Measurements from ENCODE around the gene DCBLD2.
"Not testable (repeated sequence)": the region's sequence is repeated elsewhere in the genome, so short reads cannot be mapped to it uniquely, and the experiment has no call there.

The DCBLD2 gene

DNA sequence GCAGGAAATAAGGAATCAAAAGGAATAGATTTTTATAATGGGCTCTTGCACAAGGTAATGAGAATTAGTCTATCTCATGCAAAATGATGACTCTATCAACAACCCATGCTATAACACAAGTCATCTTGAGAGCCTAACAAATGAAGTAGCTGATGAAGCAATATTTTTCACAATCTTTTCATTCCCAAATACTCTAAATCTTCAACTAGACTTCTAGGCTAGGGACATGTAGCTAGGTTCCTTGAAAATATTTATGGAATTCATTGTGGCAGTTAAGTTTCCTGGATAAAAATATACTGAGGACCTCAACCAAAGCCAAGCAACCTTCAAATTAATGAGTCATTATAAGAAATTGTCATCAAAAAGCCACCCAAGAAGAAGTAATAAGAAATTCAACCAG lies 55.4 kb downstream of the DCBLD2 start:
- Histone ChIP-seq H3K79me1 (ENCODE audit: low read depth, low read length) (no peaks in the 10 kb centered on the region), H3K9ac (ENCODE audit: low read depth, low read length, poor library complexity) (no peak overlapping the region), H3K27me3 (ENCODE audit: control insufficient read depth in 3 of 3, insufficient read depth in 3 of 3, low read depth in 1 of 3, low read length in 3 of 3) (no peaks in the 10 kb centered on the region), H2BK15ac (ENCODE audit: low read length) (no peak overlapping the region), H2BK5ac (ENCODE audit: low read length) (no peak overlapping the region), H2BK12ac (ENCODE audit: low read length) (no peak overlapping the region), H3K14ac (ENCODE audit: low read length) (no peak overlapping the region), H3K9me3 (replicated peaks in 1 of 2; ENCODE audit: control insufficient read depth in 2 of 2, insufficient read depth in 1 of 2, low read depth in 1 of 2, low read length in 2 of 2) (peaks cover 0 to 7% of the 10 kb centered on the region in 2 donors), H4K8ac (ENCODE audit: low read depth, low read length) (no peak overlapping the region), H2AFZ (ENCODE audit: low read length) (no peak overlapping the region), H2BK120ac (ENCODE audit: low read depth, low read length) (no peak overlapping the region), H3K4me3 (ENCODE audit: low read length in 2 of 2) (no peak overlapping the region), H3K27ac (replicated peaks; ENCODE audit: low read length) (no peak overlapping the region), H3K36me3 (replicated peaks in 1 of 2; ENCODE audit: control insufficient read depth in 2 of 2, insufficient read depth in 2 of 2, low read length in 2 of 2) (peaks cover 0 to 52% of the 10 kb centered on the region in 2 donors), H3K18ac (ENCODE audit: low read length) (no peak overlapping the region), H3K4ac (ENCODE audit: low read length) (no peak overlapping the region), H4K91ac (ENCODE audit: low read depth, low read length, poor library complexity) (no peak overlapping the region), H3K23ac (ENCODE audit: low read depth, low read length, poor library complexity) (no peak overlapping the region), H3K4me2 (ENCODE audit: insufficient read depth, low read length, poor library complexity, severe bottlenecking) (no peak overlapping the region), H2AK5ac (ENCODE audit: low read depth, low read length) (no peak overlapping the region), H3K4me1 (ENCODE audit: control insufficient read depth in 2 of 2, insufficient read depth in 1 of 2, low read depth in 1 of 2, low read length in 2 of 2) (no peaks in the 10 kb centered on the region)
- DNase-seq (ENCODE audit: low spot score): no peak

- Histone ChIP-seq H3K4me3 (ENCODE audit: low read length in 2 of 2) (no peak overlapping the region), H4K91ac (ENCODE audit: low read depth, low read length, poor library complexity) (no peak overlapping the region), H2AFZ (ENCODE audit: low read length) (no peak overlapping the region), H3K4ac (ENCODE audit: low read length) (no peak overlapping the region), H3K4me1 (ENCODE audit: control insufficient read depth in 2 of 2, insufficient read depth in 1 of 2, low read depth in 1 of 2, low read length in 2 of 2) (no peaks in the 10 kb centered on the region), H3K18ac (ENCODE audit: low read length) (no peak overlapping the region), H3K4me2 (ENCODE audit: insufficient read depth, low read length, poor library complexity, severe bottlenecking) (no peak overlapping the region), H3K14ac (ENCODE audit: low read length) (no peak overlapping the region), H3K23ac (ENCODE audit: low read depth, low read length, poor library complexity) (no peak overlapping the region), H3K9ac (ENCODE audit: low read depth, low read length, poor library complexity) (no peak overlapping the region), H3K9me3 (replicated peaks in 1 of 2; ENCODE audit: control insufficient read depth in 2 of 2, insufficient read depth in 1 of 2, low read depth in 1 of 2, low read length in 2 of 2) (peaks cover 1 to 16% of the 10 kb centered on the region in 2 donors), H2BK15ac (ENCODE audit: low read length) (no peak overlapping the region), H2BK5ac (ENCODE audit: low read length) (no peak overlapping the region), H3K27ac (replicated peaks; ENCODE audit: low read length) (no peak overlapping the region), H4K8ac (ENCODE audit: low read depth, low read length) (no peak overlapping the region), H2AK5ac (ENCODE audit: low read depth, low read length) (no peak overlapping the region), H2BK120ac (ENCODE audit: low read depth, low read length) (no peak overlapping the region), H3K79me1 (ENCODE audit: low read depth, low read length) (peaks cover 2% of the 10 kb centered on the region), H2BK12ac (ENCODE audit: low read length) (no peak overlapping the region), H3K27me3 (ENCODE audit: control insufficient read depth in 3 of 3, insufficient read depth in 3 of 3, low read depth in 1 of 3, low read length in 3 of 3) (no peaks in the 10 kb centered on the region), H3K36me3 (replicated peaks in 1 of 2; ENCODE audit: control insufficient read depth in 2 of 2, insufficient read depth in 2 of 2, low read length in 2 of 2) (peaks cover 6 to 59% of the 10 kb centered on the region in 2 donors)
- WGBS, 2 donors (ENCODE audit: extremely low coverage in 2 of 2, insufficient read length in 2 of 2, insufficient replicate concordance in 1 of 2): no CpG with 5 or more reads among the region's 7 CpGs
- no peak for DNase-seq (ENCODE audit: low spot score)
These were observed 58.1 kb downstream of the DCBLD2 start for GRCh38 chr3:98843266-98843959.

GRCh38 chr3:98839846-98840245 lies 61.6 kb downstream of the DCBLD2 start:
- Histone ChIP-seq H2BK120ac (ENCODE audit: low read depth, low read length) (no peak overlapping the region), H3K4me3 (ENCODE audit: low read length in 2 of 2) (no peak overlapping the region), H3K4ac (ENCODE audit: low read length) (no peak overlapping the region), H2BK12ac (ENCODE audit: low read length) (no peak overlapping the region), H3K9ac (ENCODE audit: low read depth, low read length, poor library complexity) (no peak overlapping the region), H4K91ac (ENCODE audit: low read depth, low read length, poor library complexity) (no peak overlapping the region), H2BK15ac (ENCODE audit: low read length) (no peak overlapping the region), H3K23ac (ENCODE audit: low read depth, low read length, poor library complexity) (no peak overlapping the region), H2BK5ac (ENCODE audit: low read length) (no peak overlapping the region), H3K27me3 (ENCODE audit: control insufficient read depth in 3 of 3, insufficient read depth in 3 of 3, low read depth in 1 of 3, low read length in 3 of 3) (no peaks in the 10 kb centered on the region), H3K14ac (ENCODE audit: low read length) (no peak overlapping the region), H3K9me3 (replicated peaks in 1 of 2; ENCODE audit: control insufficient read depth in 2 of 2, insufficient read depth in 1 of 2, low read depth in 1 of 2, low read length in 2 of 2) (peaks cover 1 to 11% of the 10 kb centered on the region in 2 donors), H4K8ac (ENCODE audit: low read depth, low read length) (no peak overlapping the region), H3K4me2 (ENCODE audit: insufficient read depth, low read length, poor library complexity, severe bottlenecking) (no peak overlapping the region), H2AK5ac (ENCODE audit: low read depth, low read length) (no peak overlapping the region), H3K79me1 (ENCODE audit: low read depth, low read length) (peaks cover 2% of the 10 kb centered on the region), H3K36me3 (replicated peaks in 1 of 2; ENCODE audit: control insufficient read depth in 2 of 2, insufficient read depth in 2 of 2, low read length in 2 of 2) (peaks cover 6 to 33% of the 10 kb centered on the region in 2 donors), H3K4me1 (ENCODE audit: control insufficient read depth in 2 of 2, insufficient read depth in 1 of 2, low read depth in 1 of 2, low read length in 2 of 2) (no peaks in the 10 kb centered on the region), H3K18ac (ENCODE audit: low read length) (no peak overlapping the region), H2AFZ (ENCODE audit: low read length) (no peak overlapping the region), H3K27ac (replicated peaks; ENCODE audit: low read length) (no peak overlapping the region)
- no peak for DNase-seq (ENCODE audit: low spot score)
- WGBS, 2 donors (ENCODE audit: extremely low coverage in 2 of 2, insufficient read length in 2 of 2, insufficient replicate concordance in 1 of 2): no CpG with 5 or more reads among the region's 3 CpGs

- H4K8ac ChIP-seq (ENCODE audit: low read depth, low read length); H3K23ac ChIP-seq (ENCODE audit: low read depth, low read length, poor library complexity); H3K18ac ChIP-seq (ENCODE audit: low read length); H3K27me3 ChIP-seq (ENCODE audit: control insufficient read depth in 3 of 3, insufficient read depth in 3 of 3, low read depth in 1 of 3, low read length in 3 of 3); H2BK5ac ChIP-seq (ENCODE audit: low read length); H3K79me1 ChIP-seq (ENCODE audit: low read depth, low read length); H2AFZ ChIP-seq (ENCODE audit: low read length); H2BK12ac ChIP-seq (ENCODE audit: low read length); H4K91ac ChIP-seq (ENCODE audit: low read depth, low read length, poor library complexity); H3K4me3 ChIP-seq (ENCODE audit: low read length in 2 of 2); H3K14ac ChIP-seq (ENCODE audit: low read length); H3K9ac ChIP-seq (ENCODE audit: low read depth, low read length, poor library complexity); H2AK5ac ChIP-seq (ENCODE audit: low read depth, low read length); H3K27ac ChIP-seq (replicated peaks; ENCODE audit: low read length); H2BK120ac ChIP-seq (ENCODE audit: low read depth, low read length); H3K4me1 ChIP-seq (ENCODE audit: control insufficient read depth in 2 of 2, insufficient read depth in 1 of 2, low read depth in 1 of 2, low read length in 2 of 2); DNase-seq (ENCODE audit: low spot score); H3K4me2 ChIP-seq (ENCODE audit: insufficient read depth, low read length, poor library complexity, severe bottlenecking); H2BK15ac ChIP-seq (ENCODE audit: low read length); H3K4ac ChIP-seq (ENCODE audit: low read length): not testable (repeated sequence)
- no CpG with 5 or more reads among the region's 5 CpGs for WGBS, 2 donors (ENCODE audit: extremely low coverage in 2 of 2, insufficient read length in 2 of 2, insufficient replicate concordance in 1 of 2)
- Histone ChIP-seq H3K36me3 (replicated peaks in 1 of 2; ENCODE audit: control insufficient read depth in 2 of 2, insufficient read depth in 2 of 2, low read length in 2 of 2) (peaks cover 8 to 19% of the 10 kb centered on the region in 2 donors), H3K9me3 (replicated peaks in 1 of 2; ENCODE audit: control insufficient read depth in 2 of 2, insufficient read depth in 1 of 2, low read depth in 1 of 2, low read length in 2 of 2) (peaks cover 6 to 29% of the 10 kb centered on the region in 2 donors)
These were observed 70.4 kb downstream of the DCBLD2 start for GRCh38 chr3:98831060-98831459.
